HepG2 (cell line): Measurements from ENCODE around the gene MISP3. TPM values are rescaled to one million over a fixed set of nuclear protein-coding genes. Genes with fewer than 3 reads are reported as not detected.
A peak's percentile ranks its signal among the peaks of the same experiment; 100 is the strongest.

Experiments used
- ASH2L ChIP-seq: fragments of 300-600, 200-600 bp; sonication (generic); IDR thresholded peaks from 2 replicates; pipeline ENCODE4 v1.7.0; 2017; ENCODE audit warnings: low read depth, mild to moderate bottlenecking, moderate library complexity, mixed read lengths, low read length; ENCODE audit not compliant: insufficient read length
- CCDC6 ChIP-seq: sonication (generic); formaldehyde crosslinking; IDR thresholded peaks from 2 replicates; pipeline ENCODE4 v1.8.1; 2022; ENCODE audit warnings: mild to moderate bottlenecking, missing genetic modification reagents, moderate library complexity
- HNF4A ChIP-seq: sonication (generic); formaldehyde crosslinking; IDR thresholded peaks from 2 replicates; pipeline ENCODE4 v1.4.0; 2020; ENCODE audit warnings: missing genetic modification reagents
- HOXD1 ChIP-seq: sonication (generic); formaldehyde crosslinking; IDR thresholded peaks from 2 replicates; pipeline ENCODE4 v1.5.0; 2020; ENCODE audit warnings: missing genetic modification reagents
- KAT8 ChIP-seq: IDR thresholded peaks from 2 replicates; pipeline ENCODE4 v1.6.1; 2016; ENCODE audit warnings: missing genetic modification reagents, missing compliant biosample characterization
- KDM2A ChIP-seq: sonication (generic); formaldehyde crosslinking; IDR thresholded peaks from 2 replicates; pipeline ENCODE4 v1.4.0; 2020; ENCODE audit warnings: low read depth, missing genetic modification reagents, borderline replicate concordance
- KDM5B ChIP-seq: sonication (generic); formaldehyde crosslinking; IDR thresholded peaks from 2 replicates; pipeline ENCODE4 v1.4.0; 2020; ENCODE audit warnings: missing genetic modification reagents, mild to moderate bottlenecking, borderline replicate concordance
- MEIS2 ChIP-seq: sonication (generic); formaldehyde crosslinking; IDR thresholded peaks from 2 replicates; pipeline ENCODE4 v1.9.0; 2021; ENCODE audit warnings: mild to moderate bottlenecking, missing genetic modification reagents
- NR2F6 ChIP-seq, 2 experiments: IDR thresholded peaks; 2 replicates each; pipeline ENCODE4 v1.6.1; 2016; ENCODE audit warnings: antibody characterized with exemption in 1 of 2, mild to moderate bottlenecking in 1 of 2
- POLR2AphosphoS5 ChIP-seq: IDR thresholded peaks from 2 replicates; pipeline ENCODE4 v1.6.1; 2012; ENCODE audit warnings: low read depth, low read length
- POLR2G ChIP-seq: fragments of 200-400 bp; formaldehyde crosslinking; IDR thresholded peaks from 2 replicates; pipeline ENCODE4 v1.6.1; 2018; ENCODE audit warnings: mild to moderate bottlenecking, low read depth, low read length, moderate library complexity
- RAD21 ChIP-seq: fragments of 450-650 bp; formaldehyde crosslinking; IDR thresholded peaks from 2 replicates; pipeline ENCODE4 v1.5.0; 2020; ENCODE audit warnings: mild to moderate bottlenecking
- RBM22 ChIP-seq: fragments of 200-400 bp; formaldehyde crosslinking; optimal IDR thresholded peaks from 2 replicates; pipeline ENCODE3; 2017; ENCODE audit warnings: mild to moderate bottlenecking, low read length, moderate library complexity
- SNAPC2 ChIP-seq: sonication (generic); formaldehyde crosslinking; IDR thresholded peaks from 2 replicates; pipeline ENCODE4 v1.8.1; 2022; ENCODE audit warnings: mild to moderate bottlenecking, missing genetic modification reagents
- THYN1 ChIP-seq: sonication (generic); formaldehyde crosslinking; IDR thresholded peaks from 2 replicates; pipeline ENCODE4 v1.8.1; 2023; ENCODE audit warnings: low read depth, mild to moderate bottlenecking, moderate library complexity, missing genetic modification reagents, borderline replicate concordance
- YY1 ChIP-seq: IDR thresholded peaks from 2 replicates; pipeline ENCODE4 v1.6.1; 2011; ENCODE audit warnings: low read length, low read depth, moderate library complexity, mild to moderate bottlenecking; ENCODE audit not compliant: insufficient read depth, insufficient replicate concordance
- ZNF263 ChIP-seq: sonication (generic); formaldehyde crosslinking; IDR thresholded peaks from 2 replicates; pipeline ENCODE4 v1.4.0; 2020; ENCODE audit warnings: missing genetic modification reagents
- ZNF431 ChIP-seq: sonication (generic); formaldehyde crosslinking; IDR thresholded peaks from 2 replicates; pipeline ENCODE4 v1.9.0; 2022; ENCODE audit warnings: missing genetic modification reagents, low read depth, mild to moderate bottlenecking, borderline replicate concordance
- polyA plus RNA-seq, 8 experiments: library from polyadenylated mRNA; depleted of rRNA in 3 of 8; stranded (reverse) in 7 of 8; unstranded in 1 of 8; fragments of >200 nt; fragmentation: Illumina TruSeq in 4 of 8; extraction: Trizol in 4 of 8; gene quantifications; 2 replicates each; pipeline versions ENCODE4 v1.2.1 to v1.2.3, GENCODE V29; 2011 to 2016; ENCODE audit warnings: low read depth in 4 of 8, missing spikeins in 1 of 8, mixed read lengths in 1 of 8; ENCODE audit not compliant: insufficient read depth in 1 of 8
- total RNA-seq, 5 experiments: library from RNA; depleted of rRNA; stranded (reverse); fragments of >200 nt; fragmentation: Illumina TruSeq; extraction: Trizol; gene quantifications; 2 replicates each; pipeline ENCODE4 v1.2.3, GENCODE V29; 2016; ENCODE audit warnings: low read depth in 1 of 5
- TF ChIP-seq, protein P1 (sequence below): IDR thresholded peaks from 2 replicates; pipeline ENCODE4 v1.6.1; 2016; ENCODE audit warnings: missing biosample characterization, missing genetic modification reagents, low read depth
- TF ChIP-seq, protein P2 (sequence below): IDR thresholded peaks from 2 replicates; pipeline ENCODE4 v1.6.1; 2016; ENCODE audit warnings: missing compliant biosample characterization, missing genetic modification reagents, borderline replicate concordance
- TF ChIP-seq, protein P3 (sequence below): sonication (generic); formaldehyde crosslinking; IDR thresholded peaks from 2 replicates; pipeline ENCODE4 v1.4.0; 2020; ENCODE audit warnings: missing genetic modification reagents, borderline replicate concordance

The MISP3 gene
- total and polyA plus RNA-seq, 2 of the 13 experiments (the other 11 are each of a cell fraction or from before 2014, with no cell fraction given), result 2.5 to 5.4 TPM

DNA sequence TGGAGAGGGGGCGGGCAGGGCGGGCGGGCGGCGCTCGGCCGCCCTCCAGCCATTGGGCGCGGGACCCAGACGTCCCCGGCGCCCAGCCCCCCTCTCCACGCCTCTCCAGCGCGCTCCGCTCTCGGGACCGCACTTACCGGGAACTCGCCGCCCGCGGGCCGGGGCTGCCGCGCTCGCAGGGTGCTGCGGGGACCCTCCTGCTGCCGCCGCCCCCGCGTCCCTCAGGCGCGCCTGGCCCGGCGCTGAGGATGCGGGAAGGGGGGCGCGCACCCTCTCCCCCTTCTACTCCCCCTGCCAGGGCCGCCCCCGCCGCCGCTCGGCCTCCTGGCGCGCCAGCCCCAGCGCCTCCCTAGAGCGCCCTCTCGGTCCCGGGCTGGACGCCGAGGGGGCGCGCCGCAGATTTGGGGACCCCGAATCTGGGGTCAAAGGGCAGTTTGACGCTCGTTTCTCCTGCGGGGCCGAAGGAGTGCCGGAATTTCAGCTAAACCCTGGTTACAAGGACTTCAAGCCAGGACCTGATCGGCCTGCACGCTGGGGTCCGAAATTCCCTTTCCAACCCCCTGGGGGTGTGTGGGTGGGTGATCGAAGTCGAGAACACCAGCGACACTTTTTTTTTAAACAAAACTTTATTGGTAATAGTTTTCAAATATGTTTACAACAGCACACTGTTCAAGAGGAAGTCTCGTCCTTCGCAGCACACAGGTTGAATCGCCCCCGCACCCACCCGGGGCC lies 18.7 kb downstream of the MISP3 start (continued):
- TF ChIP-seq, protein P1, sequence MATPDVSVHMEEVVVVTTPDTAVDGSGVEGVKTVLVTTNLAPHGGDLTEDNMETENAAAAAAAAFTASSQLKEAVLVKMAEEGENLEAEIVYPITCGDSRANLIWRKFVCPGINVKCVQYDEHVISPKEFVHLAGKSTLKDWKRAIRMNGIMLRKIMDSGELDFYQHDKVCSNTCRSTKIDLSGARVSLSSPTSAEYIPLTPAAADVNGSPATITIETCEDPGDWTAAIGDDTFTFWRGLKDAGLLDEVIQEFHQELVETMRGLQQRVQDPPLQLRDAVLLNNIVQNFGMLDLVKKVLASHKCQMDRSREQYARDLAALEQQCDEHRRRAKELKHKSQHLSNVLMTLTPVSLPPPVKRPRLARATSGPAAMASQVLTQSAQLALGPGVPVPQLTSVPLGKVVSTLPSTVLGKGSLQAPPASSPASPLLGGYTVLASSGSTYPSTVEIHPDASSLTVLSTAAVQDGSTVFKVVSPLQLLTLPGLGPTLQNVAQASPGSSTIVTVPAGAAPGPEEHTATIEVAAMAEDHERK, result no peak
- peak; percentile 27 for TF ChIP-seq RBM22
- TF ChIP-seq POLR2G, result peak; percentile 73
- peak; percentile 67 for TF ChIP-seq POLR2AphosphoS5
- TF ChIP-seq YY1, result peak; percentile 30
- 0 out of 2 replicates have a peak, but pooled peaks have one; percentile 33 for TF ChIP-seq ZNF431 (CRISPR knock-in tag)
- no peak for TF ChIP-seq ZNF263
- 0 out of 2 replicates have a peak, but pooled peaks have one; percentile 54 for TF ChIP-seq KDM5B
- 0 out of 2 replicates have a peak, but pooled peaks have one; percentile 30 for TF ChIP-seq SNAPC2
- 0 out of 2 replicates have a peak, but pooled peaks have one; percentile 23 for TF ChIP-seq HNF4A (CRISPR knock-in tag)
- TF ChIP-seq RAD21 (CRISPR knock-in tag), result peak; percentile 45; the same call in 1 of the 2 replicates
- TF ChIP-seq NR2F6 (IDR thresholded peaks at IDR 0.05), result peak; percentile 39
- peak; percentile 47 for TF ChIP-seq NR2F6 (CRISPR knock-in tag; IDR thresholded peaks at IDR 0.05)
- TF ChIP-seq THYN1, result 0 out of 2 replicates have a peak, but pooled peaks have one; percentile 50
- peak; percentile 45; the same call in 1 of the 2 replicates for TF ChIP-seq KAT8 (CRISPR knock-in tag)
- TF ChIP-seq, protein P2, sequence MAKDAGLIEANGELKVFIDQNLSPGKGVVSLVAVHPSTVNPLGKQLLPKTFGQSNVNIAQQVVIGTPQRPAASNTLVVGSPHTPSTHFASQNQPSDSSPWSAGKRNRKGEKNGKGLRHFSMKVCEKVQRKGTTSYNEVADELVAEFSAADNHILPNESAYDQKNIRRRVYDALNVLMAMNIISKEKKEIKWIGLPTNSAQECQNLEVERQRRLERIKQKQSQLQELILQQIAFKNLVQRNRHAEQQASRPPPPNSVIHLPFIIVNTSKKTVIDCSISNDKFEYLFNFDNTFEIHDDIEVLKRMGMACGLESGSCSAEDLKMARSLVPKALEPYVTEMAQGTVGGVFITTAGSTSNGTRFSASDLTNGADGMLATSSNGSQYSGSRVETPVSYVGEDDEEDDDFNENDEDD (CRISPR knock-in tag), result peak; percentile 25; the same call in 1 of the 2 replicates
- TF ChIP-seq KDM2A (CRISPR knock-in tag), result peak; percentile 74
- TF ChIP-seq CCDC6 (CRISPR knock-in tag), result peak; percentile 42; the same call in 1 of the 2 replicates
- peak; percentile 73 for TF ChIP-seq ASH2L
- TF ChIP-seq HOXD1 (CRISPR knock-in tag), result 0 out of 2 replicates have a peak, but pooled peaks have one; percentile 12
- TF ChIP-seq MEIS2, result no peak
- TF ChIP-seq, protein P3, sequence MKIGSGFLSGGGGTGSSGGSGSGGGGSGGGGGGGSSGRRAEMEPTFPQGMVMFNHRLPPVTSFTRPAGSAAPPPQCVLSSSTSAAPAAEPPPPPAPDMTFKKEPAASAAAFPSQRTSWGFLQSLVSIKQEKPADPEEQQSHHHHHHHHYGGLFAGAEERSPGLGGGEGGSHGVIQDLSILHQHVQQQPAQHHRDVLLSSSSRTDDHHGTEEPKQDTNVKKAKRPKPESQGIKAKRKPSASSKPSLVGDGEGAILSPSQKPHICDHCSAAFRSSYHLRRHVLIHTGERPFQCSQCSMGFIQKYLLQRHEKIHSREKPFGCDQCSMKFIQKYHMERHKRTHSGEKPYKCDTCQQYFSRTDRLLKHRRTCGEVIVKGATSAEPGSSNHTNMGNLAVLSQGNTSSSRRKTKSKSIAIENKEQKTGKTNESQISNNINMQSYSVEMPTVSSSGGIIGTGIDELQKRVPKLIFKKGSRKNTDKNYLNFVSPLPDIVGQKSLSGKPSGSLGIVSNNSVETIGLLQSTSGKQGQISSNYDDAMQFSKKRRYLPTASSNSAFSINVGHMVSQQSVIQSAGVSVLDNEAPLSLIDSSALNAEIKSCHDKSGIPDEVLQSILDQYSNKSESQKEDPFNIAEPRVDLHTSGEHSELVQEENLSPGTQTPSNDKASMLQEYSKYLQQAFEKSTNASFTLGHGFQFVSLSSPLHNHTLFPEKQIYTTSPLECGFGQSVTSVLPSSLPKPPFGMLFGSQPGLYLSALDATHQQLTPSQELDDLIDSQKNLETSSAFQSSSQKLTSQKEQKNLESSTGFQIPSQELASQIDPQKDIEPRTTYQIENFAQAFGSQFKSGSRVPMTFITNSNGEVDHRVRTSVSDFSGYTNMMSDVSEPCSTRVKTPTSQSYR, result peak; percentile 74; the same call in 1 of the 2 replicates
